Measurements from ENCODE around the gene C1QC.

DNA sequence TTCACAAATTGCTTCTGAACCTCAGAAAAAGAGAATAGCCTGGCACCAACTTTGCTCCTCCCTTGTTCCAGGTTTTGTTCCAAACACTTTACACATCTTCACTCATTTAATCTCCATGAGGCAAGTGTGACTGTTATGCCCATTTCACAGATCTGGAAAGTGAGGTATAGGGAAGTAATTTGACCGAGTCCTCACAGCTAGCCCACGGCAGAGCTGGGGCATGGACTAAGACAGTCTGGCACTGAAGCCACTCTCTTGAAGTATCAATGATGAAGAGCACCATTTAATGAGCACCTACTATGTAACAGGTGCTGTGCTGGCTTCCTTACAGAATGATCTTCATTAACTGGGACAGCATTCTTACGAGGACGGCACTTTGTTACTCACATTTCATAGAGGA is 28.6 kb downstream of the C1QC start:
- TF ChIP-seq, protein P1, sequence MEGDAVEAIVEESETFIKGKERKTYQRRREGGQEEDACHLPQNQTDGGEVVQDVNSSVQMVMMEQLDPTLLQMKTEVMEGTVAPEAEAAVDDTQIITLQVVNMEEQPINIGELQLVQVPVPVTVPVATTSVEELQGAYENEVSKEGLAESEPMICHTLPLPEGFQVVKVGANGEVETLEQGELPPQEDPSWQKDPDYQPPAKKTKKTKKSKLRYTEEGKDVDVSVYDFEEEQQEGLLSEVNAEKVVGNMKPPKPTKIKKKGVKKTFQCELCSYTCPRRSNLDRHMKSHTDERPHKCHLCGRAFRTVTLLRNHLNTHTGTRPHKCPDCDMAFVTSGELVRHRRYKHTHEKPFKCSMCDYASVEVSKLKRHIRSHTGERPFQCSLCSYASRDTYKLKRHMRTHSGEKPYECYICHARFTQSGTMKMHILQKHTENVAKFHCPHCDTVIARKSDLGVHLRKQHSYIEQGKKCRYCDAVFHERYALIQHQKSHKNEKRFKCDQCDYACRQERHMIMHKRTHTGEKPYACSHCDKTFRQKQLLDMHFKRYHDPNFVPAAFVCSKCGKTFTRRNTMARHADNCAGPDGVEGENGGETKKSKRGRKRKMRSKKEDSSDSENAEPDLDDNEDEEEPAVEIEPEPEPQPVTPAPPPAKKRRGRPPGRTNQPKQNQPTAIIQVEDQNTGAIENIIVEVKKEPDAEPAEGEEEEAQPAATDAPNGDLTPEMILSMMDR (IDR thresholded peaks at IDR 0.05): no peak
- no peak for TF ChIP-seq EP300 (IDR thresholded peaks at IDR 0.05)
- TF ChIP-seq POLR2A (IDR thresholded peaks at IDR 0.05): no peak

Data from sigmoid colon (tissue), 4 donors.